IPS DF 19.7 (cell line): ENCODE data around the gene GFOD1.

Experiments
- DNase-seq: peaks from one replicate; pipeline ENCODE4 v3.0.0-alpha.2; 2013; ENCODE audit warnings: low read depth, low spot score

GFOD1 gene

GRCh38 chr6:13425270-13425873 lies 62.0 kb downstream of the GFOD1 start:
- no peak for DNase-seq

DNA sequence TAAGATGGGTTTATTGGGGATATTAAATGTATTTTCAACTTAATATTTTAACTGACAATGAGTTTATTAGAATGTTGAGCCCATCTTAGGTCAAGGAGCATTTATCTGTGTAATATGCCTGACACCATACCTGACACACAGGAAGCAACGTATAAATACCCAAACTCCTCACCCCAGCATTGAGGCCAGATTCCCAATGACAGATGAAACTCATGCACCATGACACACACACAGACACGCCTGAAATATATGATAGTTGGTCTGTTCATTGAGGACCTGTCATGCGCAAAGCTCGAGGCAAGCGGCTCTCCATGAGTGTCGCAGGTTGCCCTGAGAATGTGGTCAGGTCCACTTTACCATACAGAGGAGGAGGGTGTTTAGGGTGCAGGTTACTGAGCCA lies 64.1 kb downstream of the GFOD1 start:
- no peak for DNase-seq

DNA sequence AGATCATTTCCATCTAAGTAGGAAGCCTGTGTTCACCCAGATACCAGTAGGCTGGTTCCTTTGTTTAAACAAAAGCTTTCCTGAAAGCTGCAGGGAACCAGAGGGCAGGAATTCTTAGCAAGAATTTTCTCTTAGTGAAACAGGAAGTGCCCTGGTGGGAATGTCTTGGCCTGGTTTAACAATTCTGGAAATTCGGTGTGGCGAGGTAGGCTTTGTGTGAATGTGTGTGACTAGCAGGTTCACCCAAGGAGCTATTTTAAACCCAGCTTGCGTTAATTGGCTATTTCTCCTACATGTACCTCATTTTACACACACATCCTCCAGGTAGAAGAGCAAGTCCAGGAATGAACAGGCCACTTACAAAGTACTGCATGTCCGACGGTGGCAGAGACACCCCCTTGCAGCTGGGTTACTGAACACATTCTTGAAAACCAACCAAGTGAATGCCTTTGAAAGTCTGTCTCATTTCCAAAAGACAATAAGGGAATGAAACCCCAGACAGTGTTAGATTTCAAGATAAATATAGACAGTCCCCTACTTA lies 64.6 kb downstream of the GFOD1 start:
- peak; percentile 99 for DNase-seq

DNA sequence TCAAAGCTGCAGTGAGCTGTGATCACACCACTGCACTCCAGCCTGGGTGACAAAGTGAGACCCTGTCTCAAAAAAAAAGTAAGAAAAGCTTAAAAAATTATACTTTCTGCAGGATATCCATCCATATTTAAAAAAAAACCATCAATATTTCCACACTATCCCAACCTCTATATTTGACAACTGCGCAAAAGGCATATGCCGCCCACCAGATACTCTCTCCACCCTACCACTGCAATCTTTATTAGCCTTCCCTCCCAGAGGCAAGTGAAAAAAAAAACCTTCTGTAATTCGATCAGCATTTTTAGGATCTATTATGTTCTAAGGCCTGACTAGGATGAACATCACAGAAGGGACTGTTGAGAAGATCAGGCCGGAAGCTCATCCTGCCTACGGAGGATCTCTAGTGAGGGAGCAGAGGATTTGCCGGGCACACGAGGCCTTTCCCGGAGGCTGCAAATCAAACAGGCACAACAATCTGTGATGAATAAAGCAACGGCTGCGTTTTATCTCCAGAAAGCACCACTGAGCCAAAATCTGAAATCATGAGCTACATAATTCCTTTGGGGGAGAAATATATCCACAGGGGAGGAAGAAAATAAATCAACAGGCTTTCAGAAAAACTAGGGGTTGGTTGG lies 65.9 kb downstream of the GFOD1 start:
- no peak for DNase-seq

- DNase-seq, result no peak
Observed at GRCh38 chr6:13420269-13420668, 67.1 kb downstream of the GFOD1 start.

GRCh38 chr6:13419422-13420195 lies 67.8 kb downstream of the GFOD1 start:
- DNase-seq, result no peak

GRCh38 chr6:13418844-13419243 lies 68.6 kb downstream of the GFOD1 start:
- DNase-seq, result no peak

GRCh38 chr6:13417954-13418353 lies 69.4 kb downstream of the GFOD1 start:
- DNase-seq, result no peak

GRCh38 chr6:13417431-13417830 lies 70.0 kb downstream of the GFOD1 start:
- no peak for DNase-seq

- DNase-seq, result no peak
Observed at GRCh38 chr6:13415283-13415682, 72.1 kb downstream of the GFOD1 start.

DNA sequence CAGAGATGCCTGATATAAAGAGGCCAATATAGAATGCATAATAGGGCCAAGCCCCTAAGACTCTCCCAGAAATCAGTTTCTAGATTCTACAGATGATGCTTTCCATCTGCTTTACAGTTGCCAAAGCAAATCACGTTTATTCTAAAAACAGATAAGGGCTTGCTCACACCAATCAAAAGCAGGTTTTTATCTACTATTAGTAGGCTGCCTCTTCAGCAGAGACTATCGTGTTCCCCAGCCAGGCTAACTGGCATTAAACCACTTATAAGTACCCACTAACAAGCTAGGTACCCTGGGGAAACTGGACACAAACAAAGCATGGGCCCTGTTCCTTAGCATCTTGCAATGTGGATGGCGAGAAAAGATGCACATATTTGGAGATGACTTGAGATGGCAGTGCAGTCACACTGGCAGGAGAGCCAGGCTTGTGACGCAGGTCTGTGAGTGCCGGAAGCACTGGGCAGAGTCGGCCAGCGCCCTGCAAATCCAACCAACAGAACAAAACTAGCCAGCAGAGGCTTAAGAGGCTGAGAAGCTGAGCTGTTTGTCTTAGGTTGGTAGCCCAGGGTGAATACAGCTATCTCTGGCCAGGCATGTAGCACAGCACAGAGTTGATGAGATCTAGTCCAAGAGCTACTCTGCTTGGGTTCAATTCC lies 73.4 kb downstream of the GFOD1 start:
- no peak for DNase-seq

DNA sequence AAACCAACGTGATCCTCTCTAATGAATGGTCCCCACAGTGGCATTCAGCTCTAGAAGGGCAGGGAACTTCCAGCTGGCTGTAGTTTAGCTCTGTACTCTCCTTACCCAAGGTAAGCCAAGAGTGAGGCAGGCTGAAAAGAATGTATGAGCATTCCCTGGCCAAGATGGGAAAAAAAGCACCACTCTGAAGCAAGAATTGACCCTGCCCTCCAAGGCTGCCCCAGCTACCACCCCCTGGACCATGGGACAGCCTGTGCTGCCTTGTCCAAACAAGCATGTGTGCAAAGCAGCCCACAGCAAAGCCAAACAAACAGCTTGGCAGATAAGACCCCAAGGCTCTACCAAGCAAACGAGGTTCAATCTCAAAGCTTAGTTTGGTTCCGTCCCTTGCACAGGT lies 73.9 kb downstream of the GFOD1 start:
- no peak for DNase-seq

DNA sequence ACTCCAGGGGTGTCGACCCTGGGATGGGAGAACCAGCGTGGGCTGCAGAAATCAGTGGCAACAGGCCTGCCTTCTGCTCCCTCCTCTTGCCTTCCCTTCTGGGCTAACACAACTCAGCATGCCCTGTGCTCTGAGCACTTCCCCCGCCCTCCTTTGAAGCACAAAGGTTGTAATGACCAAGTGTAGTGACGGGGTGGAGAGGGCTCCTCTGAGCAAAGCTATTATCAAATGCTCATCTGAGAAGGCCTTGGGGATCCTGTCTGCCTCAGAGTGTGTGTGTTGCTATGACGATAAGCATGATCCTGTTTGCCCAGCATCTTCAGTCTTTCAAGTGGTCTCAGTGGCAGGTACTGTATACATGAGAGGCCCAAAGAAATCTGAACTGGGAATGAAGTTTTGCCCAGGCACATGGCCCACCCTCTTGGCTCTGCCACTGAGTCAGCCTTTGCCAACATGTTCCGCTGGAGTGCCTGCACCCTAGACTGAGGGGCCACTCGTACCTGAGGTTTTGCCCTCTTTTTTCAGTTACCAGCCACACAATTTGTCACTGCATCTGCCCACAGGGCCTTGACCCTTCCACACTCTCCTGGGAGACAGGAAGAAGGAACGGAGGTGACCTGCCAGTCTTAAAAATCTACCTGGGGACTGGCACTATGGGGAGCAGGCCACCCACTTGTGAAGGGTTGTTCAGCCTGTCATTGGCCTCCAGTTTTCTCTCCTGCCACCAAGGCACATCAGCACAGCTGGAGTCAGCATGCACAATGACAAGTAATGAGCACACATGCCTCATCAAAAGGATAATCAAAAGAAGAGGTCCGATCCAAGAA lies 74.5 kb downstream of the GFOD1 start:
- no peak for DNase-seq

DNA sequence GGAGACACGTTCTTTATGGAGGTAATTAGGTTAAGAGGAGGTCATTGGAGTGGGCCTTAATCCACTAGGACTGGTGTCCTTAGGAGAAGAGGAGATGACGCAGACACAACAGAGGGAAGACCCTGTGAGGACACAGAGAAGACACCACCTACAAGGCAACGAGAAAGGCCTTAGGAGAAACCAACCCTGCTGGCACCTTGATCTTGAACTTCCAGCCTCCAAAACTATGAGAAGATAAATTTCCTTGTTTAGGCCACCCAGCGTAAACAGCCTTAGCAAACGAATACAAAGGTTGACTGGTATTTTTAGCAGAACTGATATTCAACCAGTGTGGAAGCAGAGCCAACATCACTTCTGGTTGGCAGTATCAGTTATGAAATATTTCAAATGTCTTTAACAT lies 75.2 kb downstream of the GFOD1 start:
- no peak for DNase-seq

DNA sequence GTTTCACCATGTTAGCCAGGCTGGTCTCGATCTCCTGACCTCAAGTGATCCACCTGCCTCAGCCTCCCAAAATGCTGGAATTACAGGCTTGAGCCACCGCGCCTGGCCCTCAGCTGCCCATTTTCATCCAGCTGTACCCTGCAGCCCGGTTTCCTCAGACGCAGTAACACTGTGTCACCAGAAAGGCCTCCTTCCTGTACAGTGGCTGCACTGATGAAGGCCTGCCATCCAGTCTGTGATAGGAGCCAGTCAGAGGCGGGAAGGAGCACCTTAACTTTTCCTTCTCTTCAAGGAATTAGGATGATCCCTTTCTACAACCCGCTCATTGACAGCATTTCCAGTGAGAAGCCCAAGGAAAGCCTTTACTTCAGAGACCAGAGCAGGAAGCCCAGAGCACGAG lies 75.9 kb downstream of the GFOD1 start:
- DNase-seq, result no peak

DNA sequence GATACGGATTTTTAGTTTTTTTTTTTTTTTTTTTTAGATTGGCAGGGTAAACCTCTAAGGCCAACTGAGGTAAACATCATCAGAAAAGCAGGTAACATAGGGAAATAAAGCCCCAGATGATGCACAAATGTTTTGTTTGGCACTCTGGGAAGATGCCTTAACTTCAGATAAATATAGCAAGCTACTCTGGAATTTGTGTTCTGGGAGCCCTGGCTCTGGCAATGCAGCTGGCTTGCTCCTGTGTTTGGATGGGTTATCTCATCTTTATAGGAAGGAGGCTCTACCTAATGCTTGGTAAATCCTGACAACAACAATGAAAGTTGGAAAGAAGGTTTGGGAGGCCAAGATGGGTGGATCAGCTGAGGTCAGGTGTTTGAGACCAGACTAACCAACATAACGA lies 77.4 kb downstream of the GFOD1 start:
- no peak for DNase-seq

DNA sequence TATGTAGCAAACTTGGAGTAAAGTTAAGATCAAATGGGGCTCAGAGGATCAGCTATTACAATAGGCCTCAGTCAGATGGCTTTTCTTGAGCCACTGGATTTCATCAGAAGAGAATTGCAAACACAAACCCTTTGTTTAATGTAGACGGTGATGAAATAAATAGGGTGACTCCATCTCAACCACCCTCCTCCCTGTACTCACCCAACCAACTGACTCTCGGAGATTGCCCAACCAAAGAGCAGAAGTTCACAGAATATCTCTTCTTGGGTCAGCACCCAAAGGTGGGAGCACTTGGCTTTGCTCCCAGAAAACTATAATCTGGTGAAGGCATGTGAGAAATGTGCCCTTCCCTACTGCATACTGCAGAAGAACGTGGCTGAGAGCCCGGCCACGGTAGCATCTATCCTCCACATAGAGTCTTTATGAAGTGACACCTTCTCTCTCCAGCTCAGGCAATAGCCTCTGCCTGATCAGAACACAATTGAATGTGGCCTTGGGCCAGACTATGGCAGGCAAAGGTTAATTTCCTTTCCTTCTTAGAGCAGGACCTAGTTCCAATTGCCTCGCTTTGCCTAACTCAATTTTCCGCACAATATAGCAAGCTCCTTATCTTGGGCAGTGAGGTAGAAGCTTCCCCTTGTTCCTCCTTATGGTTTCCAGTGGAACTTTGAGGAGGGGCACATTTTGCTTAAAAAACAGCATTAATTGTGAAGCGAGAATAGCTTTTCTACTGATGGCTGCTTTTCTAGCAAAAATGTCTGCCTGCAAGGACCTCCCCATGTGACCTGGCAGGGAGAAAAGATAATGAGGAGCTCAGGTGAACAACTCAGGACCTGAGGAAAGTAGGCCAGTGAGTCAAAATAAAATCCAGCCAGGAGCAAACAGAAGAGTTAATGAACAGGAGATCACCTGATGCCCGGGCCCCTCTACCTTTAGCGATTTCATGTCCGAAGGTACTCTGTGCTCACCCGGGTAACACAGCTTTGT lies 79.4 kb downstream of the GFOD1 start:
- DNase-seq, result no peak

- no peak for DNase-seq
Observed at GRCh38 chr6:13407368-13407708, 80.1 kb downstream of the GFOD1 start.

GRCh38 chr6:13406781-13407180 lies 80.6 kb downstream of the GFOD1 start:
- no peak for DNase-seq

GRCh38 chr6:13405961-13406477 lies 81.4 kb downstream of the GFOD1 start:
- DNase-seq, result no peak
